NOMO-1 (cell line): ENCODE results near the gene KCNT2.

ENCODE experiments used
- DNase-seq, 2 experiments: peaks; one replicate each; lab custom pipeline; 2025; ENCODE audit not compliant: unreplicated experiment in 2 of 2; lab: John Stamatoyannopoulos, UW

KCNT2 gene

DNA sequence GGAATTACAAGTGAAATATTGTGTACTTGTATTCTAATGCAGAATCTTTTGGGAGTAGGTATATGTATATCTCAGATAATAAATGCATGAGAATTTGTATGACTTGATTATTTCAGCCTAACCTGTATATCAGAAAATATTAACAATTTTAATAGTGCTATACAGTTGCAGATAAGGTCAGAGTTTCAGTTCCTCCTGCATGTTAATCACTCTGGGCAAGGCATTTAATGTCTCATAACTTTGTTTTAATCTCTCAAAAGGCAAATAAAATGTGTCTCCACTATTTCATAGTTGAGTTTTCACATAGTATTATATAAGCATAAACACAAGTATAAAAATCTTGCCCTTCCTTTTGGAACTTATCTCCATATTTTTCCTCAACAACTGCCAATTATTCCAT lies 352.5 kb downstream of the KCNT2 start:
- no peak for DNase-seq

DNA sequence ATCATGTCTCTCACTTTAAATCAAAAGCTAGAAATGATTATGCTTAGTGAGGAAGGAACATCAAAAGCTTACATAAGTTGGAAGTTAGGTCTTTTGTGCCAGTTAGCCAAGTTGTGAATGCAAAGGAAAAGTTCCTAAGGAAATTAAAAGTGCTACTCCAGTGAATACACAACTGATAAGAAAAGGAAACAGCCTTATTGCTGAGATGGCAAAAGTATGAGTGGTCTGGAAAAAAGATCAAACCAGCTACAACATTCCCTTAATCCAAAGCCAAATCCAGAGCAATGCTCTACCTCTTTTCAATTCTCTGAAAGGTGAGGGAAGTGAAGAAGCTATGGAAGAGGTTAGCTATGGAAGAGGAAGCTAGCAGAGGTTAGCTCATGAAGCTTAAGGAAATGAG lies 378.7 kb downstream of the KCNT2 start:
- DNase-seq, result no peak

DNA sequence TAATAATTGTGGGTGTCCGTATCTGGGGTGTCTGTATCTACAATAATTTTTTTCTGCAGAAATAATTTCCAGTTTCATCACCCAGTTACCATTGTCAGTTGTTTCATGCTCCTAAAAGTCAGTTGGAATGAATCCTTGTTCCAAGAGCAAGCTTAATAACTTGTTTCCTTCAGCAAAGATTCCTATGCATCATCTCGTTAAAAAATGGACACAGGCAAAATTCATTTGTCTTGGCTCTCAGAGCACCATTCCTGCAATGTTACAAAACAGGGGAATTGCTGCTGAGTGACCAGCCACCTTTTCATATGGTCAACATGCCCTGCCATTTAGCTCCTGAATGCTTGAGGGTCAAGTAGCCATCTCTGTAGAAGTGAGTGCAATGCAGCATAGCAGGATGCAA lies 393.4 kb downstream of the KCNT2 start:
- no peak for DNase-seq

DNA sequence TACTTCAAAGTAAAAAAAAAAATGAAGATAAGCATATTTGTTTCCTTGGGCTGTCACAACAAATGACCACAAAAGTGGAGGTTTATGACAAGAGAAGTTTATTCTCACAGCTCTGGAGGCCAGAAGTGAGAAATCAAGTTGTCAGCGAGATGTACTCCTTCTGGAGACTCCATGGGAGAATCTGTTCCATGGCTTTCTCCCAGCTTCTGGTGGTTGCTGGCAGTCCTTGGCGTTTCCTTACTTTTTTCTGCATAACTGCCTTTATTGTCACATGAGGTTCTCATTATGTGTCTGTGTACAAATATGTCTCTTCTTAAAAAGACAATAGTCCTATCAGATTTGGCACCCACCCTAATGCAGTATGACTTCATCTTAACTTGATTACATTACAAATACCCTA lies 398.3 kb downstream of the KCNT2 start:
- no peak for DNase-seq

DNA sequence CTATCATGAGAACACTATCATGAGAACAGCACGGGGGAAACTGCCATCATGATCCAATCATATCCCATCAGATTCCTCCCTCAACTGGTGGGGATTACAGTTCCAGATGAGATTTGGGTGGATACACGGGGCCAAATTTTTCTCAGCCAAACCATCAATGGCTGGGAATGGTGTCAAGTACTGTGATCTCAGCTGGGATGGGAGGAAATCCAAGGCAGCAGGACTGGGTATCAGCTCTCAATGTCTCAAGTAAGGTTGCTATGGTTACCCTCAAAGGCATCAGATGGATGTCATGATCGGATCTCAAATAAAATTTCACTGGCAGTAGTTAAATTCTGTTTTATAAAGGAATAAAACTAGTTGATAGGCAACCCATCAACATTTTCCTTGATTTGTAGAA lies 399.0 kb downstream of the KCNT2 start:
- no peak for DNase-seq

DNA sequence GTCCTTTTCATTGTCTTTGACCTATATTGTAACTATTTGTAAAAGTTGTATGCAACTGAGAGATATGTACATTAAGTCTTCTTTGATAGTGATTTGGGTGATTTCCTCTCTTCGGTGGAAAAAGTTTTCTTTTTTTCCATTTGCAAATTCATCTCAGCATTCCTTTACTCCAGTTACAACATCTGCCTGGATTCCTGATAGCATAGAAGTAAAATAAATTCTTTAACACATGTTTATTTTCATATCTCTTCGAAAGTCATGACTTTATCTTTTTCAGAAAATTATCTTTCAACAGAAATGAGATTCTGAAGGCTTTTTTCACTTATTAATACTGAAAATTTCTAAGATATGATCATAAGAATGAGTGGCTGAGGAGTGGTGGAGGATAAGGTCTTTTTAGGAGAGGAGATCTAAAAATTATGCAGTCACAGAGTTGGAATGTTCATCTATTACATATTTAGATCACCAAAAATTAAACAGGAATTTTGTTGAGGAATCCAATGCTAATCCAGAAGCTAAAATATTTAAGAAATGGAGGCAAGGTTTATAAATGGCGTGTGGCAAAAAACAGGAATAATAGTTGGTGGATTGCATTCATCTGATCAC lies 400.5 kb downstream of the KCNT2 start:
- DNase-seq, result no peak

DNA sequence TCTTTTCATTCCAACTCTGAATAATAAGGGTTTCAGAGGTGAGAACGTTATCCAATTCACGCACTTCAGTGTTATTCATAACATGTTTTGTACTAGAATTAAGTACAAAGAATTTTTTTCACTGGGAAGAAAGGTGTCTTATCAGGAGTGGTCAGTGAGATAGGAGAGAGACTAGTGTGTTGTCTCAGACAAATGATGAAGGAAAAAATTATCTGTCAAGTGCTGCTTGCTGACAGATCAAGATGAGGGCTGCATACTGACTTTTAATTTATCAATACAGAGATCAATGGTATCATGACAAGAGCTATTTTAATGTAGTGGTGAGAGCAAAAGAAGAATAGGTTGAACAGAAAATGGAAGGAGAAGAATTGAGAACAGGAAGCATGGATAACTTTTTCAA lies 402.4 kb downstream of the KCNT2 start:
- DNase-seq, result no peak

DNA sequence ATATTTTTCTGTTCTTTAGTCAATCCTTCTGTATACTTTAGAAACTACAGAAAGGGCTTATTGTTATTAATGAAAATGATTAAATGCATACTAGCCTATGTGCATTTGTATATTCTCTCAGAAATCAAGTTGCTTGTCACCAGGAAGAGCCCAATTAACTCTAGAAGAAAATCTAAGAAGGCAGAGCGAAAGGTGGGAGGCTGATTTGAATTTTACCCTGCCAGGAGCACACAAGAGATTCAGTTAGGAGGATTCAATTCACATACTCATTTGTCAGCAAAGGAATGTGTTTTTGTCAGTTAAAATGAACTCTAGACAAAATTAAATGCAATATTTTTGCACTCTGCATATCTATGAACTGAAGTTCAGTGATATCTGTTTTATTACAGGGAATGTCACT lies 411.8 kb downstream of the KCNT2 start:
- DNase-seq, result no peak

DNA sequence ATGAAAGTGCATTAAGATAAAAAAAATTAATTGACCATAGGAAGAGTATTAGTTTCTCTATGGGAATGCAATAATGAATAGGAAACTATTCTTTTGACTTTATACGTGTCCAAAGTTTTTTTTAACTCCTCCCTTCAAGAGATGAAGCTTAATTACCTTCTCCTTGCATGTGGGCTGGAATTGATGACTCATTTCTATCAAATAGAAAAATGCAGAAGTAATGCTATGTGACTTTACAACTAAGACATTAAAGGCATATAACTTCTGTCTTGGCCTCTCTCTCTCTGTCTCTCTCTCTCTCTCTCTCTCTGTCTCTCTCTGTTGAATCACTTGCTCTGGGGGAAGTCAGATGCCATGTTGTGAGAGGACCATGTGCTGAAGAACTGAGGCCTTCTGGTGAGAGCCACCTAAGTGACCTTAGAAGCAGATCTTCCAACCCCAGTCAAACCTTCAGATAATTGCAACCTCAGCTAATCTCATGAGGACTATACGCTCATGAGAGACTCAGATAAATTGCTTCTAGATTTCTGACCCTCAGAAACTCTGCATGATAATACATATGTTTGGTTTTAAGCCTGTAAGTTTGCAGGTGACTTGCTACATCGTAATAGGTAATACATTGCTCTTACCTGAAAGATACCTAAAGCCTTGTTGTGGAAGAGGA lies 414.2 kb downstream of the KCNT2 start:
- peak; percentile 13 to 86 for DNase-seq

DNA sequence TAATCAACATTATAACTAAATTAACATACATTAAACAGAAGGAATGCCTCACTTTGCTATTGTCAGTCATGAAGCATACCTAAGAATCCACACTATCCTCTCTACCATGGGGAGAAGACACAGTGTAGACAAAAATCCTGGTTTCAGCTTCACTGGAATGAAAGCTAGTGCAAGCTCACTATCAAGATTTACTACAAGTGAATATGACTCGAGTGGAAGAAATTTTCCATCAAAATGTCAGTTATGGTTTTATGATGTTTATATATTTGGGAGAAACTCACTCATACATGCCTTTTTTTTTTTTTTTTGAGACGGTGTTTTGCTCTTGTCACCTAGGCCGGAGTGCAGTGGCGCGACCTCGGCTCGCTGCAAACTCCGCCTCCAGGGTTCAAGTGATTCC lies 424.3 kb downstream of the KCNT2 start:
- no peak for DNase-seq

DNA sequence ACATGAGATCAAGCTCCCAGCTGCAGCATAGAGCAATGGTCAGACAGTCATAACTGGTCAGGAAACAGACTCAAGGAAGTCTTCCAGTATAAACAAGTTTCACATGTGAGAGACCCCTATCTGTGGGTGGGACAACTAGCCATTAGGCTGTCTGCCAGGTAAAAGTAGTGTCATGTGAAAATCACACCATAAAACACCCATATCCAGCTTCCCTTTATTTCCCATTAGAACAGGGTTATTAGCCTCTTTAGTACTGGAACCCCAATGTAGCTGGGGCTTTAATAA lies 426.7 kb downstream of the KCNT2 start:
- DNase-seq, result no peak

DNA sequence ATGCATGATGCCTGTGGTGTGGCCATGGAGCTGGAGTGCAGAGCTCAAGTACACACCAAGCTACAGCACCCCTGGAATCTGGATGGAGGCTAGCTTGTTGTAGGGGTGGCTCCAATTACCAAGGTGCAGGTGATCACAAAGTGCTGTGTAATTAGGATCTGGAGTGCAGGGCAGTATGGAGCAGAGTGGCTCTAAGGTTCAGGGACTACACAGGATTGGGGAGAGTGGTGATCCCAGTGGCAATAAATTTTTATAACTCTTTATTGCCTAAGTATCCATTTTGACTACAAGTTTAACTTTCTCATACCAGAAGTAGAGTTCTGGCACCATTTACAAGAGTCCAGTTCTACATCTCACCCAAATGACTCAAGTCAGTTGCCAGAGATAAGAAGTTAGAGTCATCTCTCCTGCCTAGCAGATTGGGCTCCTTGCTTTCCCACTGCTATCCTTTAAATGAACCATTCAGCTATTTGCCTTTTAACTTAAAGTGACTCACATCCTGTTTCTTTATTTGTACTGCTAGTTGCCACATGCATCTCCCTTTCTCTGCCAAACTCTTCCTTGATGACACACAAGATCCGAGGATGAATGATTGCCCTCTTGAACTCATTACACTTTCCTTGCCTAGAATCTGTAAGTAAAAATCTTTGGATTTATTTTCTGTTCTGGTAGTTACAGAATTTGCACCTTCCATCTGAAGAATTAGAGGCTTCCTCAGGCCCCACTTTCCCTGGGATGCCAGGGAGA lies 427.2 kb downstream of the KCNT2 start:
- peak; percentile 54 to 85 for DNase-seq

DNA sequence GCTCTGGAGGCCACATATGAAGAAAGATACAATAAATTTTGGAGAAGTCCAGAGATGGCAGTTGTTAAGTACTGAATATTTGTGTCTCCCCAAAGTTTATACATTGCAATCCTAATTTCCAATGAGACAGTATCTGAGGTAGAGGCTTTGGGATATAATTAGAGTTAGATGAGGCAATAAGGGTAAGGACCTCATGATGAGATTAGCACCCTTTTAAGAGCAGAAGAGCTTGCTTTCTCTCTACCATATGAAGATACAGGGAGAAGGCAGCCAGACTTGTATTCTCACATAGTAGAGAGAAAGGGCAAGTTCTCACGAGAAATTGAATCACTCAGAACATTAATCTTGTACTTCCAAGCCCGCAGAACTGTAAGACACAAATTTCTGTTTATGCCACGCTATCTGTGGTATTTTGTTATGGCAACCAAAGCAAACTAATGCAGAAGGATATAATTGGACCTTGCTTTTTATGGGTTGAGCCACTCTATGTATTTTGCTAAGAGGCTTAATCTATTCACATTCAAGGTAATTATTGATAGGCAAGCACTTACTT lies 430.1 kb downstream of the KCNT2 start:
- DNase-seq, result no peak
